Measurements from ENCODE around the gene SERGEF. TPM values are rescaled to one million over a fixed set of nuclear protein-coding genes. Genes with fewer than 3 reads are reported as not detected.

SERGEF gene
- total RNA-seq, 1 donor from 2014 or later: 24.0 TPM

DNA sequence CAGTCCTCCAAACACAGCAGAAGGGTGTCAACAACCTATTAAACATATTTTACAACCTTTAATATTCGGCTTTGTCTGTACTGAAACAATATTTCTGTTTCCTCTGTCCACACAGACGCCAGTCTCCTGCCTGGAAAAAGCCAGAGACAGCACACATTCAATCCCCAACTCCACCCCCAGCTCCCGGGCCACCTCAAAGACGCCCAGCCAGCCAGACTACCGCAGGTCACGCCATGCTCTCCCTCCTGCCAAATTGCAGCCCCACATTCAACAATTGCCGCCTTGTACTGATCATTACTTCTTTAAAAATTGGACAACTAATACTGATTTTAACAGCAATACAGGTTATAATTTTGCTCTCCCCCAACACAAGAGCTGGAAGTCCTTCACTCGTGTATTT, 1.2 kb downstream of the SERGEF start:
- peak overlapping the region; percentile 52 for H3K27ac Mint-ChIP-seq (ENCODE audit: unreplicated experiment)
- peak overlapping the region; percentile 98 for H3K4me3 Mint-ChIP-seq (ENCODE audit: unreplicated experiment)
- peaks cover 18% of the 10 kb centered on the region for H3K27me3 Mint-ChIP-seq (ENCODE audit: unreplicated experiment)
- H3K9me3 Mint-ChIP-seq (ENCODE audit: unreplicated experiment): no peaks in the 10 kb centered on the region
- TF ChIP-seq, protein P1, sequence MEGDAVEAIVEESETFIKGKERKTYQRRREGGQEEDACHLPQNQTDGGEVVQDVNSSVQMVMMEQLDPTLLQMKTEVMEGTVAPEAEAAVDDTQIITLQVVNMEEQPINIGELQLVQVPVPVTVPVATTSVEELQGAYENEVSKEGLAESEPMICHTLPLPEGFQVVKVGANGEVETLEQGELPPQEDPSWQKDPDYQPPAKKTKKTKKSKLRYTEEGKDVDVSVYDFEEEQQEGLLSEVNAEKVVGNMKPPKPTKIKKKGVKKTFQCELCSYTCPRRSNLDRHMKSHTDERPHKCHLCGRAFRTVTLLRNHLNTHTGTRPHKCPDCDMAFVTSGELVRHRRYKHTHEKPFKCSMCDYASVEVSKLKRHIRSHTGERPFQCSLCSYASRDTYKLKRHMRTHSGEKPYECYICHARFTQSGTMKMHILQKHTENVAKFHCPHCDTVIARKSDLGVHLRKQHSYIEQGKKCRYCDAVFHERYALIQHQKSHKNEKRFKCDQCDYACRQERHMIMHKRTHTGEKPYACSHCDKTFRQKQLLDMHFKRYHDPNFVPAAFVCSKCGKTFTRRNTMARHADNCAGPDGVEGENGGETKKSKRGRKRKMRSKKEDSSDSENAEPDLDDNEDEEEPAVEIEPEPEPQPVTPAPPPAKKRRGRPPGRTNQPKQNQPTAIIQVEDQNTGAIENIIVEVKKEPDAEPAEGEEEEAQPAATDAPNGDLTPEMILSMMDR (IDR thresholded peaks at IDR 0.05): no peak
- H3K36me3 Mint-ChIP-seq (ENCODE audit: unreplicated experiment): peaks cover 2% of the 10 kb centered on the region
- no peak for DNase-seq (ENCODE audit: extremely low spot score, unreplicated experiment)
- peaks cover 18% of the 10 kb centered on the region for H3K4me1 Mint-ChIP-seq (ENCODE audit: unreplicated experiment)

DNA sequence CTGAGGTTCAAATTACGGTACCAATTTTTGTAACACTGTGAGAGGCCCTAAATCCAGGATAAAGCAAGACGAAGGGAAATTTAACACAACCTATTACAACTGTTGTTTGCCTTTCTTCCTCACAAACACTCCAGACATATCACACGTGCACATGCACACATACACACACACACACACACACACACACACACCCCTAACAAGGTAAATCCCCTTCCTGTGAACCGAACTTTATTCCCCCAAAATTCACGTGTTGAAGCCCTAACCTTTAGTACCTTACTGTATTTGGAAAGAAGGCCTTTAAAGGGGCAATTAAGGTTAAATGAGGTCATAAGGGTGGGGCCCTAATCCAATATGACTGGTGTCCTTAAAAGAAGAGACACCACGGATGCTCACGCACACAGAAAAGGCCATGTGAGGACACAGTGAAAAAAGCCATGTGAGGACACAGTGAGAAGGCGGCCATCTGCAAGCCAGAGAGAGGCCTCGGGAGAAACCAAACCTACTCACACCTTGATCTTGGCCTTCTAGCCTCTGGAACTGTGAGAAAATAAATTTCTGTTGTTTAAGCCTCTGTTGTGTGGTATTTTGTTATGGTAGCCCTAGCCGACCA, 1.8 kb downstream of the SERGEF start:
- H3K4me3 Mint-ChIP-seq (ENCODE audit: unreplicated experiment): no peak overlapping the region
- TF ChIP-seq, protein P1 (IDR thresholded peaks at IDR 0.05): no peak
- peaks cover 5% of the 10 kb centered on the region for H3K36me3 Mint-ChIP-seq (ENCODE audit: unreplicated experiment)
- no peaks in the 10 kb centered on the region for H3K9me3 Mint-ChIP-seq (ENCODE audit: unreplicated experiment)
- peaks cover 18% of the 10 kb centered on the region for H3K4me1 Mint-ChIP-seq (ENCODE audit: unreplicated experiment)
- DNase-seq (ENCODE audit: extremely low spot score, unreplicated experiment): no peak
- no peak overlapping the region for H3K27ac Mint-ChIP-seq (ENCODE audit: unreplicated experiment)
- H3K27me3 Mint-ChIP-seq (ENCODE audit: unreplicated experiment): peaks cover 14% of the 10 kb centered on the region

DNA sequence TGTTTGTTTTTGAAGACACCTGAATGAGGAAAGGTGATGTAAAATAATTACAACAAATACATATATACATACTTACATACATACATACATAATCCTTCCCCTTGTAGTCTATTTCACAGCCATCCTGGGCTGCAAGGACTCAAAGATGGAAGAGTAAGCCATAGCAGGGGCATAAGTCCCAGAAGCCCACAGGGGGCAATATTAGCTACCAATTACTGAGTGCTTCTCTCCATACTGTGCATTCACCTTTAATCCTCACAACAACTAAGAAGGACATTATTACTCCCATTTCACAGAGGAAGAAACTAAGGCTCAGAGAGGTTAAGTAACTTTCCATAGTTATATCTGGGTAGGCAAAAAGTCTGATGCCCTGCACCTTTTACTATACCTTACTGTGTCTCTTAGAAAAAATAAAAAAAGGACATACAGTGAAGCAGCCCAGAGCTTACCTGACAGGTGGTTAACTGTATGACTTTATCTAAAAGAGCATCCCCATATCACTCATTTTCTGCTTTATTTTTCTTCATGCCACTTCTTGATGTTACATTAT, 2.7 kb downstream of the SERGEF start:
- no peak for DNase-seq (ENCODE audit: extremely low spot score, unreplicated experiment)
- Mint-ChIP-seq H3K9me3 (ENCODE audit: unreplicated experiment) (no peaks in the 10 kb centered on the region), H3K27ac (ENCODE audit: unreplicated experiment) (no peak overlapping the region), H3K4me1 (ENCODE audit: unreplicated experiment) (peaks cover 18% of the 10 kb centered on the region), H3K27me3 (ENCODE audit: unreplicated experiment) (peaks cover 8% of the 10 kb centered on the region), H3K36me3 (ENCODE audit: unreplicated experiment) (peaks cover 12% of the 10 kb centered on the region), H3K4me3 (ENCODE audit: unreplicated experiment) (no peak overlapping the region)
- TF ChIP-seq, protein P1 (IDR thresholded peaks at IDR 0.05): no peak

DNA sequence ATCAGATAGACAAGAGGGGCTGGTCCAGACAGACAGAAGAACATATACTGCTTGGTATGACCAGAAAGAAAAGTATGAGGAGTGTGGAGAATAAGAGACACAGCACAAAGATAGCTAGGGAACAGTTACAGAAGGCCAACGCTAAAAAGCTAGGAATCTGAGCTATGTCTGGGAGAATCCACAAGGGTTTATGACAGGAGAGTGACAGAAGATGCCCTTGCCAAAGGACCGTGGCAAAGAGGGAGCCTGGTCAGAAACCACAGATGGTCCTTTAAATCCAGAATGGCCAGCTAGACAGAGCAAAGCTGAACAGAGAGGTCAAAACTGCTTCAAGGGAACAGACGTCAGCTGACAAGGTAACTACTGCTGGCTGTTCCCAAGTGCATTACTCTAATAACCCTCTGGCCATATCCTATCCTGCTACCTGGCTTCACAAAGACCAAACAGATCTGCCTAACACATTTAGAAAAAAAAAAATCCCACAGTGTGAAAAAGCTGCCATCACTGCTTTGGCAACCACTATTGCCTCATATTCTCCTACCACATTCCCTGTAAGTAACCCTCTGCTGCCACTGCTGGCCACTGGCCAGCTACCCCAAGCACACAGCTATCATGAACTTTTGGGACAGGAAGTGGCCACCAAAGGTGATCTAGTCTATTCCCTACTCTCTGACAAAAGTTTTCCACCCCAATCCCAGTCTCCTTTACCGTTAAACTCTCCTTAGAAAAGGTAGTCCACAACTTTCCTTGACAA, 7.3 kb downstream of the SERGEF start:
- Mint-ChIP-seq H3K27ac (ENCODE audit: unreplicated experiment) (no peak overlapping the region), H3K27me3 (ENCODE audit: unreplicated experiment) (no peaks in the 10 kb centered on the region), H3K36me3 (ENCODE audit: unreplicated experiment) (peaks cover 31% of the 10 kb centered on the region), H3K4me1 (ENCODE audit: unreplicated experiment) (peaks cover 3% of the 10 kb centered on the region), H3K9me3 (ENCODE audit: unreplicated experiment) (no peaks in the 10 kb centered on the region), H3K4me3 (ENCODE audit: unreplicated experiment) (no peak overlapping the region)
- DNase-seq (ENCODE audit: extremely low spot score, unreplicated experiment): no peak
- TF ChIP-seq, protein P1 (IDR thresholded peaks at IDR 0.05): no peak

DNA sequence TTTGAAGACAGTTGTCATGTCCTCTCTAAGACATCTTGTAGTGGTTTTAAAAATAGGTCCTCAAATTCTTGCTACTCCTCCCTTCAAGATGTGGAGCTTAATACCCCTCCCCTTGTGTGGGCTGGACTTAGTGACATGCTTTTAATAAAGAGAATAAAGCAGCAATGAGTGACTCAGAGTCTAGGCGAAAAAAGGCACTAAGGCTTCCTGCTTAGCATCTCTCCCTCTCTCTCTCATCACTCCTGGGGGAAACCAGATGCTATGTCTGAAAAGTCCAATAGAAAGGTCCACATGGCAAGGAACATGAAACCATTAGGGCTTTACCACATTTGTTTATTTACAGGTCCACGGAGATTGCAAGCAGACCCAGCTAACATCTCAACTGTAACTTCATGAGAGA, 11.7 kb downstream of the SERGEF start:
- H3K4me3 Mint-ChIP-seq (ENCODE audit: unreplicated experiment): no peak overlapping the region
- DNase-seq (ENCODE audit: extremely low spot score, unreplicated experiment): no peak
- peaks cover 3% of the 10 kb centered on the region for H3K4me1 Mint-ChIP-seq (ENCODE audit: unreplicated experiment)
- no peaks in the 10 kb centered on the region for H3K9me3 Mint-ChIP-seq (ENCODE audit: unreplicated experiment)
- H3K27me3 Mint-ChIP-seq (ENCODE audit: unreplicated experiment): no peaks in the 10 kb centered on the region
- no peak overlapping the region for H3K27ac Mint-ChIP-seq (ENCODE audit: unreplicated experiment)
- TF ChIP-seq, protein P1 (IDR thresholded peaks at IDR 0.05): no peak
- H3K36me3 Mint-ChIP-seq (ENCODE audit: unreplicated experiment): peaks cover 39% of the 10 kb centered on the region

Measured in osteocyte (in vitro differentiated cells).